NCI-H146 (cell line): ENCODE results near the gene APBB2.

Source experiments
- DNase-seq: peaks from one replicate; lab custom pipeline; 2025; lab: John Stamatoyannopoulos, UW

APBB2 gene

DNA sequence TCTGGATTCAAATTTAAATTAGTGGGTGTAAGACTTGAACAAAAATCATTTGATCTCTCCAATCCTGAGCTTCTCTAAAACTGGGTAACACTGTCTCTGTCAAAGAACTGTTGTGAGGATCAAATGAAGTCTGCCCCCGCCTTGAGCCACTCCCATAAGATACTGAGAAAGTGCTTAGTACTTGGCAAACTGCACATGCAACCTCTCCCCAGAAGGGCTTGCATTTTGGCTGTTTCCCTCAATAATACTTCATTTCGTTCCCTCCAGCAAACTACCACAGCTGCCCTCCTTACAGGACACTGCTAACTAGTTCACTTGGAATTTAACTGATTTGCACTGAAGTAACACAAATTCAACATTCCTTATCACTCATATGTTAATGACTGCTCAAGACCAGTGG, 79.8 kb downstream of the APBB2 start:
- DNase-seq = no peak

DNA sequence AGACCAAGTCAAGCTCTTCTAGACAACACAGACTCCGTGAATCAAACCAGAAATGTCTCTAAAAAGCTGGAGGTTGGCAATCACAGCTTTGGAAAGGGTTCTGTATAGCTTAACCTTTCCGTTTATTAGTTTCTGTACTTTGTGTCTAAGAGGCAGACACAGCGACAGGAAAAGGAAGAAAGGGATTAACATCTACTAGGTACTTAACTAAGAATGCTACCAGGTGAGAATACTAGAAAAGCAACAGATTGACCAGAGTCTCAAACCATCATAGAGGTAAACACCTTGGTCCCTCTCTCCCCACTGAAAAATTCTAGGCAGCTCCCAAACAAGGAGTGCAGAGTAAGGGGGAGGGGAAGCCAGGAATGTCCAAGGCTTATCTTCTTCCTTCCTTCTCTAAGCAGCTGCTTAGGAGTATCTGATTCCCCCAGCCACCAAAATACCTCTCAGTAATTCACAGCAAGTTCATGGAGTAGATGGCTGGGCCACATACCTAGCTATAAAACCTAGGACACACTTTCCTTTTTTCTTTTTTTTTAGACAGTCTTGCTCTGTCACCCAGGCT, 80.8 kb downstream of the APBB2 start:
- no peak for DNase-seq

DNA sequence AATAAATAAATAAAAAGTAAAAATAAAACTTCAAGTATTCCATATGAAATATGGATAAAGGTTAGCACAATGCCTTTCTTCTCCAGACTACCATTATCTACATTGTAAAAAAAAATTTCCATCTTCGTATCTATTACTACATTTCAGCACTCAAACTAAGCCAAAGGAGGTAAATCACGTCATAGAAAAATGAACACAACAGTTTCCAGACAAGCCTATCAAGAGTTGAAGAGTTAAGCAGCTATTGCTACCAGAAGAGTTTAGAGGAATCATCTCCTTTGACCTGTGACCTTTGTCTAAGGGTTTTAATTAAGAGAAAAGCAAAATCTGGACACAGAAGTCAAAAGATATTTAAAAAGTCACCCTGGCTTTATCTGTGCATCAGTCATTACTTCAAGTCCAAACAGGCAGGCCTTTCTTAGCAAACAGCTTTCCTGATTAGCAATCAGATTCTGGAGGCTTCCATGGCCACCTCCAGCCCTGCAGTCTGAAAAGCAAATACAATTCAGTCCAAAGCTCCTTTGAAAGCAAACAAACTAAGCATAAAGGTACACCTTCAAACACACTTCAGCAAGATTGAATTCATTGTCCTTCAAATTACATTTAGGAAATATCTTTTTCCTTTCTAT, 82.2 kb downstream of the APBB2 start:
- DNase-seq = peak; percentile 43

GRCh38 chr4:41129936-41130440, 84.4 kb downstream of the APBB2 start:
- DNase-seq = no peak

DNA sequence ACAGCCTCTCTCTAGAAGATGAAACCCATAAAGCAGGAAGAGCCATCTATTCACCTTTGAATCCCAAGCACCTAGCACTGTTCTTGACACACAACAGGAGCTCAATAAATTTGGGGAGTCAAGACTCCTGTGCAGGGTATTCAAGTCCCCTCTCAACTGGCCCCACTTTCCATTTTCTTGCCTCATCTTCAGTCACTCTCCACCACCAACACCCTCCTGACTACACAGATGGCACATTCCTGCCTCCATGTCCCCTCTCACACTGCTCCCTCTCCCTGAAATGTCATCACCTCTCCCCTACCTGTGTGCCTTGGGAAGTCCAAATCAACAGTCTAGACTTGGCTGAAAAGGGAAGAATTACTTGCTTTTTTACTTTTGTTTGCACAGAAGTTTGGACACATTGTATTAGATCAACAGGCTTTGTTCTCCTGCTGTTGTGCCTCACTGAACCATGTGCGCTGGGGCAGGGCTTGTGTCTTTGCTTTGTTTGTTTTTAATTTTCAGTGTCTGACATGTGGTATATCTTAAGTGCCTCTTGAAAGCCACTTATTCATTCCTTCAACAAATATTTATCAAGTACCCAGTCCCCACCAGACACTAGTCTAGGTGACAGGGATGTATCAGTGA, 85.1 kb downstream of the APBB2 start:
- peak; percentile 24 for DNase-seq

- no peak for DNase-seq
These were observed 88.6 kb downstream of the APBB2 start for GRCh38 chr4:41125558-41126311.

- no peak for DNase-seq
These were observed 89.3 kb downstream of the APBB2 start for GRCh38 chr4:41124916-41125548.

GRCh38 chr4:41122775-41123174, 91.6 kb downstream of the APBB2 start:
- DNase-seq = peak; percentile 36

- no peak for DNase-seq
These were observed 92.0 kb downstream of the APBB2 start for GRCh38 chr4:41122309-41122708.

DNA sequence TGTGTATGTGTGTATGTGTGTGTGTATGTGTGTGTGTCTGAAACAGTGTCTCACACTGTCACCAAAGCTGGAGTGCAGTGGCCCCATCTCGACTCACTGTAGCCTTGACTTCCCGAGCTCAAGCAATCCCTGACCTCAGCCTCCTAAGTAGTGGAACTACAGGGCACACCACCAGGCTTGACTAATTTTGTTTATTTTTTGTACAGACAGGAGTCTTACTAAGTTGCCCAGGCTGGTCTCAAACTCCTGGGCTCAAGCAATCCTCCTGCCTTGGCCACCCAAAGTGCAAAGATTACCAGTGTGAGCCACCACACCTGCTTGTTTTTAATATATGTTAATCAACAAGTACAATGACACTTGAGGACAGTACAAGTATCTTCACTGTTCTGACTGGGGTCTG, 92.4 kb downstream of the APBB2 start:
- no peak for DNase-seq

GRCh38 chr4:41120297-41121217, 93.8 kb downstream of the APBB2 start:
- DNase-seq = no peak

DNA sequence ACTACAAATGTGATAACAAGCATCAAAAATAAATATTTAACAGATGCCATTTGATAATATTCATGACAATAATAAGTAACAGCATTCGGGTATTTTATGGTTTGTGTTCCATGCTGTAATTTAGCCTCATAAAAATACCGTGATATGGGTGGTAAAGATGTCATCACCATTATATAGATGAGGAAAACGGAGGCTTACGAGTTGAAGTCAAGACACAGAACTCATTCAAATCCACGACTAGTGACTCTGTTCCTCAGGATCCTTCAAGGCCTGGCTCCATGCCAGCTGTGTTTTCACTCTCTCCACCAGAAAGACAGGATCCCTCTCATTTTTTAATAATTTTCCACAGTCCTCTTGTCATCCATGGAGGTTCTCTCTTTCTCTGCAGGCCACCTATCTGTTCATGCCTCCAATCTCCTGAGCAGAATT, 94.5 kb downstream of the APBB2 start:
- no peak for DNase-seq

- peak; percentile 46 for DNase-seq
These were observed 102.6 kb downstream of the APBB2 start for GRCh38 chr4:41111791-41112190.

- no peak for DNase-seq
These were observed 104.3 kb downstream of the APBB2 start for GRCh38 chr4:41110050-41110449.

DNA sequence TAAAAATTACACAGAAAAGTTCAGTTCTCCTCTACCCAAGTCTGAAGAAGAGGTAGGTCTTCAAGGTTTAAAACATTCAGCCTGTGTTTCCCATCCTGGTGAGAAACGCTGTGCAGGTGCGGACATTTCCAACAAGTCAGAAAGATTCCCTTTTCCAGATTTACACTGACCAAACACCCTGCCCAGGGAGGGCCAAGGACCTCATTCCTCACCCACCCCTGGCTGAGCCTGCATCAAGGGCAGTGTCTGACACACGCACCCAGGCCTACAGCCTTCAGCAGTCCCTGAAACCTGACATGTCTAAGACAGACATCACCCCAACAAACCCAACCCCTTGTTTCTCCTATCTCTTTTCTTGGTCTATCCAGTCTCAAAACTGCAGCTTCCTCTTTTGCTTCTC, 105.9 kb downstream of the APBB2 start:
- DNase-seq = no peak

- no peak for DNase-seq
These were observed 107.5 kb downstream of the APBB2 start for GRCh38 chr4:41106694-41107419.

- no peak for DNase-seq
These were observed 108.3 kb downstream of the APBB2 start for GRCh38 chr4:41106081-41106480.

DNA sequence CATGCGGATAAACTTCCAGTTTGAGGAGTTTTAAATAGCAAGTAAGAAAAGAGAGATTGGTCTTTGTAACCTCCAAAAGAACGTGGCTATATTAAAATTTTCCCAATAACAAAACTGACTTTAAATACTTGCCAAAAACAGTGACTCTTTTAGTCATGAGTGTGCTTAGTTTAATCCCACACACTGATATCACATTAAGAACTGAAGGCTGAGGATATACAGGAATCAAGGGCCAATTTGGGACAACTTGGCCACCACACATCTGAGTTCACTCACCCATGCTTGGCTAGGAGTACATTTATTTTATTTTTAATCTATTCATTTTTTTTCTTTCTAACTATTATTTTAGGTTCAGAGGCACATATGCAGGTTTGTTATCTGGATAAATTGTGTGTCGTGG, 110.2 kb downstream of the APBB2 start:
- no peak for DNase-seq

- no peak for DNase-seq
These were observed 110.7 kb downstream of the APBB2 start for GRCh38 chr4:41103657-41104056.

- DNase-seq = no peak
These were observed 111.8 kb downstream of the APBB2 start for GRCh38 chr4:41102414-41103092.
